HG03442 (cell line): ENCODE measurements around the gene TTLL10.

Source experiments
- ATAC-seq: cut with Tn5 transposase; IDR thresholded peaks from one replicate; pipeline ENCODE4 v1.9.1; 2021; ENCODE audit warnings: mild to moderate bottlenecking, moderate library complexity; ENCODE audit not compliant: unreplicated experiment

TTLL10 gene

DNA sequence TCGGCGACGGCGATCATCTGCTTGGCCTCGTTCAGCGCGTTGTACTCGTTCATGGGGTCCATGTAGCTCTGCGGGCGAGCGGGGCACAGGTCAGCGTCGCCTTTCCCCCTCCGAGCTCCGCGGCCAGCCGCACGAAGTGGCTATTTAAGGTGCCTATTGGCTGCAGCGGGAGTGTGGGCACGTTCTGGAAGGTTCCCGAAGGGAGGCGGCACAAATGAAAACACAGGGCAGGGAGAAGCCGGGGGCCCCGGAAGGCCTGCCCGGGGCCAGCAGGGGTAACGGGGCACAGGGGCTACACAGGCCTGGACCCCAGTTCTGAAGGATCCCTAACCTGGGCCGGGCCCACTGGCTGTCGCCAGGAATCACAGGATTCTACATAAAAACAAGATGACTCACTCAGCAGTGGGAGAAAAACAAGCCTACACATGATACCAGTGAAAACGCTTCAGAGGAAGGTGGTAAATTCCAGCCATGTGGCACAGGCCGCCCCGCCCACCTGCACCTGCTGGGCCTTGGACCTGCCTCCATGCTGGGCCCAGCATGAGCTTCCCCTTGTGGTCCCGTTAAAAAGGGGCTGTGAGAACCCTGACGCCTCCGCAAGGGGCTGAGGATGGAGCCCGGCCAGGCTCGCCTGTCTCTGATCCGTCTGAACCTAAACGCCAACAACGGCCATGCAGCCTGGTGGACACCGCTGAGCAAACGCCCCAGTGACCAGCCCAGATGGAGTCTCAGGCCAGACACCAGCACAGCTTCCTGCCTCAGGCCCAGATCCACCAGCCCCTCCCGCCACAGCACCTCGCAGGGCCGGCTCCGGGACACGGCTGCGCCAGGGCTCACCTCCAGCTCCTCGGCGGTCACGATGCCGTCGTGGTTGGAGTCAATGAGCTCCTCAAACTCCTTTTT is 44.2 kb downstream of the TTLL10 start:
- no peak for ATAC-seq

DNA sequence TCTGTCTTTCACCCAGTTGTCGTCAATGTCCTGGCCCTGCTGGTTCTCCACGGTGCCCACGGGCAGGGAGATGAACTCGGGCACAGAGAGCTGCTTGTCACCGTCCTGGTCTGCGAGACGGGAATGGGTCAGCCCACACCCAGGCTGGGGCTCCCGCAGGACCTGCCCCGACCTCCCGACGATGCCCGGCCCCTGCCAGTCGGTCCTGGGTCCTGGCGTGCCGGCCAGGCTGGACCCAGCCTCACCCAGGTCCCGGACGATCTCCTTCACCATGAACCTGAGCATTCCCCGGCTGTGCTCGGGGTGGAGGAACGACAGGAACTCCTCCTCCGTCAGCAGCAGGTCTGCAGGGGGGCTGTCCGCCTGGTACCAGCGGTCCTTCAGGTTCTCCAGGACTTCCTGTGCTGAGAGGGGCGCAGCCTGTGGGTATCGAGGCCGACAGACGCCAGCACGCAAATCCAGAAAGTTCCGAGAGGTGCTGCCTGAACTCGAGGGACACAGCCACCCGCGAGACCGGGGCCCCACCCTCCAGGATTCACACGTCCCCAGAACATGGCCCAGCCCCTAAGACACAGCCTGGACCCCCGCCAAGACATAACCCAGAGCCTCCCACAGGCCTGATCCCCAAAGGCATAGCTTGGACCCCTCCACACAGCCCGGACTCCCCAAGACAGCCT is 45.0 kb downstream of the TTLL10 start:
- no peak for ATAC-seq

- no peak for ATAC-seq
Observed at GRCh38 chr1:1219341-1219740, 45.7 kb downstream of the TTLL10 start.

DNA sequence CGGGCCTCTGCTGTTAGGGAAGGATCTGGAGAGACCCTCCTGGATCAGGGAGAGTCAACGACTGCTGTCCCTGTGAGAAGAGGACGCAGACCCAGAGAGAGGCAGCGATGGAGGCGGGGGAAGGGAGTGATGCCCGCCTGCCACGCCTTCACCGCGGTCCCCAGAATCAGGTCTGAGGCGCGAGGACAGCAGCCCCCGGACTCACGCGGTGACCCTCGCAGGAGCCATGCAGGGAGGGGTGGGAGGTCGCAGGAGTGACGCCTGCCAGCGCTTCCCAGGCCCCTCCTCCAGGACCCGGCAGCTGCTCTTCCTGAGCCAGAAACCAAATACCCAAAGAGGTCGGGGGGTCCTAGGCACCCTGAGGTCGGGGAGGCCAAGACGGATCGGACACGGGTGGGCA is 46.5 kb downstream of the TTLL10 start:
- ATAC-seq = no peak

GRCh38 chr1:1221887-1222574 is 48.4 kb downstream of the TTLL10 start:
- no peak for ATAC-seq

- no peak for ATAC-seq
Observed at GRCh38 chr1:1222575-1223225, 49.0 kb downstream of the TTLL10 start.

DNA sequence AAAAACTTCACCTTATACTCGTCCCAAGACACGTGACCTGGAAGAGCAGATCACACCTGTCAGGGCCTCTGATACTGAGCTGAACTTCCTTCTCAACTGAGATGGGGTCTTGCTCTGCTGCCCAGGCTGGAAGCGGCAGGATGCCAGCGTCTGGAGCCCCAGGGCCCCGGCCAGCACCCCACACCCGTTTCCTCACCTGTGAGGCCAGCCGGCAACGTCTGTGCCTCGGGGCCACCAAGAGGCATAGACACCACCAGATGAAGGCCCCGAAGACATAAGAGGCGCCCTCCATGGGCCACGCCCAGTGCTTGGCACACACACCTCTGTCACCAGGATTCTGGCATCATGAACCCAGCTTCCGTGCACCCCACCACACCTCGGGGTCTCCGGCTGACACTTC is 49.6 kb downstream of the TTLL10 start:
- ATAC-seq = no peak

DNA sequence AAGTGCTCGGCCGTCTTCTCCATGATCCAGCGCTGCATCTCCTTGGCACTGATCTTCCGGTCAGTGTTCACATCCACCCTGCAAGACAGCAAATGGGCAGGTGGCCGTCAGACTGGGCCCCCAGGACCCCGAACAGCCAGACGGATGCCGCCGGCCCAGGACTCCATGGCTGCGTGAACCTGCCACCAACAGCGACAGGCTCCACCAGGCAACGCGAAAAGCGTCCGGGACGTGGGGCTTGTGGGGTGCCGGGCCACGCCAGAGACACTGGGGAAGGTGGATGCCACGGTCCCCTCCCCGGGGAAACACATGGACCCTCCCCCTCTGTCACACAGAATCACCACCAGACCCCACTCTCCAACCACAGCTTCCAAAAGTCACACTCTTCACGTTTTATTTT is 50.2 kb downstream of the TTLL10 start:
- no peak for ATAC-seq

- no peak for ATAC-seq
Observed at GRCh38 chr1:1225238-1225845, 51.7 kb downstream of the TTLL10 start.

GRCh38 chr1:1225913-1226312 is 52.2 kb downstream of the TTLL10 start:
- no peak for ATAC-seq

DNA sequence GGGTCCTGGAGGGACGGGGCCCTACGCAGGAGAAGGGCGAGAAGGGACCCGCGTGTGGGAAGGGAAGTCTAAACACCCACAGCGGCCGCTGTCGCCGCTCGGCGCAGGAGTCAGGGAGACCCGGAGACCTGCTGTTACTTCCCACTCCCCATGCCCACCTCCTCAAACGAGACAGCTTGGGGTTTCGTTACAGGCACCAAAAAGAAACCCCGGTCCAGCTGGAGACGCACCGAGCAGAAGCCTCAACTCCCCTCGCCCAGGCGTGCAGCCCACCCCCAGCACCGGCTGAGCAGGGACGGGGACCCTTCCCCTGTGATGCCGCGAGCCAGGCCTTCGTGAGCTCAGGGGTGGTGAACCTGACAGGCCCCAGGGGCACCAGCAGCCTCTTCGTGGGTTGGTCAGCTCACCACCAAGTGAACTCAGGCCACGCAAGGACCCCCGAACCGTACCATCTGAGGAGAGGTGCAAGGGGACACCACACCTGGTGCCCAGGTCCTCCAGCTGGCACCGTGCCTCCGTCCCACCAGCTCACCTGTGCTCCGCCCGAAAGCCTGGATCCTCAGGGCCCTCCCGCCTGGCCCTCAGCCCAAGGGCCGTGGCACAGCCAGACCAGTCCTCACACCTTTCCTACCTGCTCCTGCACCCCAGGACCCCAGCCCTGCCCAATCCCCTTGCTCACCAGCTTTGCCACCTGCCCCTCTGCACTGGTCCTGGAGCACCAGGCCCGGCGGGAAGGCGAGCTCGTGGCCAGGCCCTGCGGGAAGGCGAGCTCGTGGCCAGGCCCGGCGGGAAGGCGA is 53.1 kb downstream of the TTLL10 start:
- ATAC-seq = no peak

- no peak for ATAC-seq
Observed at GRCh38 chr1:1227386-1227785, 53.7 kb downstream of the TTLL10 start.

DNA sequence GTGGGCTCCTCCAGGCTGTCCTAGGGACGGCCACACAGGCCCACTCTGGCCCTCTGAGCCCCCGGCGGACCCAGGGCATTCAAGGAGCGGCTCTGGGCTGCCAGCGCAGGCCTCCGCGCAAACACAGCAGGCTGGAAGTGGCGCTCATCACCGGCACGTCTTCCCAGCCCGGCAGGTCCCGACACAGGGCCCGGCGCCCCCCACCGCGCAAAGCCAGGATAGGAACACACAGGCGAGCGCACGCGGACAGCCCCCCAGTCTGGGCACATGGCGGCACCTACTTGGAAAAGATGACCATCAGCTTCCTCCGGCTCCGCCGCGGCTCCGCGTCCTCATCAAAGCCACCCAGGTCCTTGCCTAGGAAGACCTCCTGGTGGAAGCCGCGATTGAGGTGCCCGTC is 54.5 kb downstream of the TTLL10 start:
- no peak for ATAC-seq

GRCh38 chr1:1228596-1229321 is 55.1 kb downstream of the TTLL10 start:
- no peak for ATAC-seq

- ATAC-seq = no peak
Observed at GRCh38 chr1:1229770-1230169, 56.1 kb downstream of the TTLL10 start.

- ATAC-seq = no peak
Observed at GRCh38 chr1:1230656-1231399, 57.1 kb downstream of the TTLL10 start.

DNA sequence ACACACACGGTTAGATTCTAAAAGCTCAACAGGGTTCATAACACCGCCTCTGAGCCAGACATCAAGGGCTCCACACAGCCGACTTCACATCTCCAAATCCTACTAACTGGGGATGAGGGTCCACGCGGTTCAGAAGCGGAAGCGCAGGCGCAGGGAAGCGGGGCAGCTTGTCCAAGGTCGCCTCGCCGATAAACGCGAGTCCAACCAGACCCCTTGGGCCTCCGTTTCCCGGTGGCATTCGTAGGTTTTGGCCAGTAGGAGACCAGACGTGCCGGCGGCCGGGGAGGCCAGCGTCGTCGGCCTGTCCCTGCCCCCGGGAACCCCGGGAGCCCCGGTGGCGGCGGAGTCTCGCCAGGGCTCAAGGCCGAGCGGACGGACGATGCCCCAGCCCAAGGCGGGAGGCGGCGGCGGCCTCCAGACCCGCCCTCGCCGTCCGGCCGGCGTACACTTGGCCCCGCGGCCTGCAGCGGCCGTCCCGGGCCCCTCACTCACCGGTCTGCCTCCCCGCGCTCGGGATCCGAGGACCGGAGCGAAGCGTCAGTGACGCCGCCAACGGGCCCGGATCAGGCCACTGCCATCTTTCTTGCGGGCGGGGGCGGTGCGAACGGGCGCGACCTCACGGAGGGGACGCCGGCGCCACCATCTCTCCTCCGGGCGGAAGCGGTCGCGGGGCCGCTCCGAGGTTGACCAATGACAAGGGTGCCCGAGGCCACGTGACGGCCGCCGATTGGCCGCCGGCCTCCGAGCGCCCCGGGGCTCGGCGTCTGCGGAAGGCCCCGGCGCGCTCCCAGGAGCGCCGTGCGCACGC is 57.9 kb downstream of the TTLL10 start, which contains the start of gene SDF4:
Gene SDF4, minus strand, starts transcription at position 602 of the 808 bp plus-strand sequence. CDS start 3,229 bp downstream, outside the sequence.
- ATAC-seq = peak; percentile 88
